Lung (tissue), 12 donors: ENCODE data around the gene TRAF2. TPM values are rescaled to one million over a fixed set of nuclear protein-coding genes. Genes with fewer than 3 reads are reported as not detected.

Source experiments
- ATAC-seq: fragments of 200-7000 bp; cut with Tn5 transposase; one replicate; pipeline ENCODE4 v1.9.1; 2020; ENCODE audit warnings: moderate number of reproducible peaks; ENCODE audit not compliant: insufficient read depth, low FRiP score
- DNase-seq, 3 donors: peaks; one replicate each; pipeline ENCODE4 v3.0.0-alpha.2; 2013 to 2017
- H3K27ac ChIP-seq, 2 donors: one replicate each; pipeline ENCODE4 v1.5.1; 2013; ENCODE audit warnings: mild to moderate bottlenecking in 2 of 2, moderate library complexity in 2 of 2, control low read depth in 1 of 2, inconsistent platforms in 1 of 2, low read depth in 1 of 2, low read length in 1 of 2
- H3K27me3 ChIP-seq, 3 donors: one replicate each; pipeline ENCODE4 v1.5.1; 2013; ENCODE audit warnings: low read length in 2 of 3; ENCODE audit not compliant: control insufficient read depth in 3 of 3, insufficient read depth in 3 of 3
- H3K36me3 ChIP-seq, 4 donors: one replicate each; pipeline ENCODE4 v1.5.1; 2013; ENCODE audit warnings: low read length in 4 of 4, mild to moderate bottlenecking in 1 of 4, moderate library complexity in 1 of 4; ENCODE audit not compliant: control insufficient read depth in 4 of 4, insufficient read depth in 4 of 4
- H3K4me1 ChIP-seq, 5 donors: one replicate each; pipeline ENCODE4 v1.5.1; 2013; ENCODE audit warnings: low read length in 5 of 5, mild to moderate bottlenecking in 2 of 5, moderate library complexity in 1 of 5; ENCODE audit not compliant: control insufficient read depth in 5 of 5, insufficient read depth in 5 of 5
- H3K4me3 ChIP-seq: one replicate; pipeline ENCODE4 v1.5.1; 2013; ENCODE audit warnings: mild to moderate bottlenecking, control low read depth, moderate library complexity
- H3K9ac ChIP-seq, 2 donors: one replicate each; pipeline ENCODE4 v1.5.1; 2013; ENCODE audit warnings: low read length in 2 of 2, control low read depth in 1 of 2; ENCODE audit not compliant: insufficient read depth in 1 of 2
- H3K9me3 ChIP-seq, 4 donors: one replicate each; pipeline ENCODE4 v1.5.1; 2013; ENCODE audit warnings: low read length in 3 of 4, mild to moderate bottlenecking in 1 of 4, moderate library complexity in 1 of 4; ENCODE audit not compliant: control insufficient read depth in 4 of 4, insufficient read depth in 3 of 4
- CTCF ChIP-seq: IDR thresholded peaks from 2 replicates; pipeline ENCODE4 v1.5.1; 2012; ENCODE audit warnings: mild to moderate bottlenecking; ENCODE audit errors: control extremely low read depth, extremely low read depth
- WGBS, 2 donors: extraction: QIAGEN DNeasy Blood & Tissue Kit; methylation state at CpG; one replicate each; pipeline ENCODE4 v1.1.7; 2013; 5-methylcytosine and 5-hydroxymethylcytosine counted together
- polyA plus RNA-seq, 2 donors: library from polyadenylated mRNA; stranded (reverse); fragments of 200-250 nt; gene quantifications; one replicate each; pipeline ENCODE4 v1.2.1, GENCODE V29; 2013
- total RNA-seq, 2 donors: library from RNA; depleted of rRNA in 1 of 2; stranded (reverse); fragments of >200 nt in 1 of 2; gene quantifications; one replicate each; pipeline ENCODE4 v1.2.1, GENCODE V29; 2014 to 2021
- donor health status: control.
- donor health status: control.
- donor health status: Bipolar disorder and iron deficiency.
- donor health status: healthy.
- donor health status: DM: yes; HTN: yes; CAD: no.

Gene TRAF2
- total and polyA plus RNA-seq, 4 donors = 11.3 to 19.1 (median 15.2) TPM

GRCh38 chr9:136862849-136863622 is 23.3 kb upstream of the TRAF2 start:
- H3K36me3 ChIP-seq = peaks cover 6 to 41% (median 20%) of the 10 kb centered on the region in 4 donors
- no peak for DNase-seq
- 95% methylated on average over 31 of the region's 31 CpGs for WGBS, 2 donors
- ATAC-seq = no peak
- no peak overlapping the region for H3K9ac ChIP-seq
- H3K27me3 ChIP-seq = no peaks in the 10 kb centered on the region
- H3K27ac ChIP-seq = no peak overlapping the region
- no peak for TF ChIP-seq CTCF
- peaks cover 0 to 14% (median 5%) of the 10 kb centered on the region in 5 donors for H3K4me1 ChIP-seq
- H3K9me3 ChIP-seq = no peaks in the 10 kb centered on the region
- no peak overlapping the region for H3K4me3 ChIP-seq

GRCh38 chr9:136863623-136864273 is 22.6 kb upstream of the TRAF2 start:
- H3K27ac ChIP-seq = no peak overlapping the region
- H3K9me3 ChIP-seq = no peaks in the 10 kb centered on the region
- H3K36me3 ChIP-seq = peaks cover 6 to 38% (median 20%) of the 10 kb centered on the region in 4 donors
- no peaks in the 10 kb centered on the region for H3K27me3 ChIP-seq
- no peak overlapping the region for H3K9ac ChIP-seq
- 94 to 97% methylated on average over 12 of the region's 12 CpGs for WGBS, 2 donors
- no peak for TF ChIP-seq CTCF
- ATAC-seq = no peak
- no peak overlapping the region for H3K4me3 ChIP-seq
- DNase-seq = no peak
- H3K4me1 ChIP-seq = peaks cover 0 to 14% (median 4%) of the 10 kb centered on the region in 5 donors

- DNase-seq (no peak), ATAC-seq (no peak)
- H3K9me3 ChIP-seq = no peaks in the 10 kb centered on the region
- H3K4me3 ChIP-seq = peak overlapping the region; percentile 93
- no peaks in the 10 kb centered on the region for H3K27me3 ChIP-seq
- 60 to 71% methylated on average over 11 of the region's 11 CpGs for WGBS, 2 donors
- H3K27ac ChIP-seq = peak overlapping the region in 1 of 2 donors; percentile 96
- peaks cover 6 to 34% (median 20%) of the 10 kb centered on the region in 4 donors for H3K36me3 ChIP-seq
- H3K9ac ChIP-seq = peak overlapping the region; percentile 37 to 40
- peaks cover 0 to 10% (median 4%) of the 10 kb centered on the region in 5 donors for H3K4me1 ChIP-seq
- no peak for TF ChIP-seq CTCF
Measured at GRCh38 chr9:136865041-136865767, 21.1 kb upstream of the TRAF2 start.
